DMS114 treated with DMSO at 0.1 percent for 48 hours (cell line): ENCODE data around the gene TALDO1.

Source experiments
- DNase-seq: peaks from one replicate; lab custom pipeline; 2025; ENCODE audit not compliant: unreplicated experiment; lab: John Stamatoyannopoulos, UW

Gene TALDO1

GRCh38 chr11:786235-787083 lies 39.2 kb downstream of the TALDO1 start:
- DNase-seq: no peak

GRCh38 chr11:787084-787675 lies 39.9 kb downstream of the TALDO1 start:
- no peak for DNase-seq

- DNase-seq: no peak
Observed at GRCh38 chr11:788009-788640, 40.9 kb downstream of the TALDO1 start.

- DNase-seq: no peak
Observed at GRCh38 chr11:788953-789940, 42.0 kb downstream of the TALDO1 start.

GRCh38 chr11:789943-790342 lies 42.7 kb downstream of the TALDO1 start, which contains the start of gene CEND1:
TSS of gene CEND1 (minus strand) at chr11:790090. CDS start at chr11:788576, 1,514 bp downstream.
- no peak for DNase-seq

GRCh38 chr11:790721-791564 lies 43.7 kb downstream of the TALDO1 start:
- DNase-seq: no peak

GRCh38 chr11:791658-792534 lies 44.6 kb downstream of the TALDO1 start:
- DNase-seq: no peak

- DNase-seq: no peak
Observed at GRCh38 chr11:792535-792821, 45.2 kb downstream of the TALDO1 start.

- no peak for DNase-seq
Observed at GRCh38 chr11:792873-793272, 45.6 kb downstream of the TALDO1 start.

GRCh38 chr11:793556-793955 lies 46.3 kb downstream of the TALDO1 start:
- no peak for DNase-seq

GRCh38 chr11:794013-794765 lies 46.9 kb downstream of the TALDO1 start:
- no peak for DNase-seq

GRCh38 chr11:794766-795633 lies 47.7 kb downstream of the TALDO1 start:
- no peak for DNase-seq

GRCh38 chr11:795634-796564 lies 48.6 kb downstream of the TALDO1 start:
- no peak for DNase-seq

GRCh38 chr11:796565-797295 lies 49.5 kb downstream of the TALDO1 start:
- DNase-seq: no peak

- peak; percentile 49 for DNase-seq
Observed at GRCh38 chr11:797296-798092, 50.2 kb downstream of the TALDO1 start.
